HEK293 (cell line): ENCODE measurements around the gene HSCB.

Experiments used
- HOXC10 ChIP-seq: sonication (generic); formaldehyde crosslinking; IDR thresholded peaks from 2 replicates; pipeline ENCODE4 v1.8.1; 2023; ENCODE audit warnings: mild to moderate bottlenecking, missing genetic modification reagents
- REPIN1 ChIP-seq: fragments of 450-650 bp; formaldehyde crosslinking; IDR thresholded peaks from 2 replicates; pipeline ENCODE4 v1.5.1; 2017; ENCODE audit warnings: missing biosample characterization, missing genetic modification characterization, low read depth
- TRIM28 ChIP-seq: IDR thresholded peaks from 2 replicates; pipeline ENCODE4 v1.6.1; 2011; ENCODE audit warnings: low read length, control low read depth, borderline replicate concordance
- ZNF138 ChIP-seq: fragments of 450-650 bp; formaldehyde crosslinking; IDR thresholded peaks from 2 replicates; pipeline ENCODE4 v1.5.1; 2016; ENCODE audit warnings: missing biosample characterization, missing genetic modification characterization, borderline replicate concordance
- ZNF2 ChIP-seq: fragments of 450-650 bp; formaldehyde crosslinking; IDR thresholded peaks from 2 replicates; pipeline ENCODE4 v1.5.1; 2016; ENCODE audit warnings: missing biosample characterization, missing genetic modification characterization
- ZNF239 ChIP-seq: fragments of 450-650 bp; formaldehyde crosslinking; IDR thresholded peaks from 2 replicates; pipeline ENCODE4 v1.5.1; 2016; ENCODE audit warnings: missing biosample characterization, missing genetic modification characterization
- ZNF24 ChIP-seq: fragments of 450-650 bp; formaldehyde crosslinking; IDR thresholded peaks from 2 replicates; pipeline ENCODE4 v1.5.1; 2016; ENCODE audit warnings: missing biosample characterization, missing genetic modification characterization
- ZNF302 ChIP-seq: fragments of 450-650 bp; formaldehyde crosslinking; IDR thresholded peaks from 2 replicates; pipeline ENCODE4 v1.5.1; 2016; ENCODE audit warnings: missing biosample characterization, missing genetic modification characterization, low read depth
- ZNF366 ChIP-seq: fragments of 450-650 bp; formaldehyde crosslinking; conservative IDR thresholded peaks from 2 replicates; pipeline ENCODE4 v1.5.1; 2016; ENCODE audit warnings: missing biosample characterization, missing genetic modification characterization
- ZNF37A ChIP-seq: fragments of 450-650 bp; IDR thresholded peaks from 2 replicates; pipeline ENCODE4 v1.5.1; 2018; ENCODE audit warnings: missing biosample characterization, missing genetic modification characterization
- ZNF48 ChIP-seq: fragments of 450-650 bp; formaldehyde crosslinking; IDR thresholded peaks from 2 replicates; pipeline ENCODE4 v1.5.1; 2016; ENCODE audit warnings: missing biosample characterization, missing genetic modification characterization
- ZNF501 ChIP-seq: fragments of 450-650 bp; formaldehyde crosslinking; IDR thresholded peaks from 2 replicates; pipeline ENCODE4 v1.5.1; 2016; ENCODE audit warnings: missing biosample characterization, missing genetic modification characterization
- ZNF529 ChIP-seq: fragments of 450-650 bp; formaldehyde crosslinking; IDR thresholded peaks from 2 replicates; pipeline ENCODE4 v1.5.1; 2017; ENCODE audit warnings: missing genetic modification characterization, missing biosample characterization; ENCODE audit not compliant: insufficient replicate concordance
- ZNF558 ChIP-seq: fragments of 450-650 bp; formaldehyde crosslinking; IDR thresholded peaks from 2 replicates; pipeline ENCODE4 v1.5.1; 2016; ENCODE audit warnings: missing biosample characterization, missing genetic modification characterization
- ZNF596 ChIP-seq: fragments of 450-650 bp; IDR thresholded peaks from 2 replicates; pipeline ENCODE4 v1.5.0; 2018; ENCODE audit warnings: missing biosample characterization, mild to moderate bottlenecking, missing genetic modification characterization, moderate library complexity
- ZNF654 ChIP-seq: fragments of 450-650 bp; formaldehyde crosslinking; IDR thresholded peaks from 2 replicates; pipeline ENCODE4 v1.5.1; 2016; ENCODE audit warnings: low read depth, missing biosample characterization, missing genetic modification characterization
- ZNF76 ChIP-seq: fragments of 450-650 bp; formaldehyde crosslinking; IDR thresholded peaks from 2 replicates; pipeline ENCODE4; 2016; ENCODE audit warnings: low read depth, missing biosample characterization, missing genetic modification characterization, borderline replicate concordance
- ZNF777 ChIP-seq: fragments of 450-650 bp; formaldehyde crosslinking; IDR thresholded peaks from 2 replicates; pipeline ENCODE4 v1.5.1; 2017; ENCODE audit warnings: missing biosample characterization, missing genetic modification characterization, borderline replicate concordance
- ZXDB ChIP-seq: fragments of 450-650 bp; formaldehyde crosslinking; IDR thresholded peaks from 2 replicates; pipeline ENCODE4 v1.5.1; 2016; ENCODE audit warnings: missing biosample characterization, missing genetic modification characterization
- TF ChIP-seq, protein P1 (sequence below): fragments of 450-650 bp; formaldehyde crosslinking; IDR thresholded peaks from 2 replicates; pipeline ENCODE4 v1.5.1; 2016; ENCODE audit warnings: missing biosample characterization, missing genetic modification characterization
- TF ChIP-seq, protein P2 (sequence below): fragments of 450-650 bp; formaldehyde crosslinking; IDR thresholded peaks from 2 replicates; pipeline ENCODE4 v1.5.0; 2017; ENCODE audit warnings: missing biosample characterization, missing genetic modification characterization, borderline replicate concordance
- TF ChIP-seq, protein P3 (sequence below): fragments of 450-650 bp; formaldehyde crosslinking; IDR thresholded peaks from 2 replicates; pipeline ENCODE4 v1.5.1; 2016; ENCODE audit warnings: missing biosample characterization, missing genetic modification characterization
- TF ChIP-seq, protein P4 (sequence below): fragments of 450-650 bp; formaldehyde crosslinking; IDR thresholded peaks from 2 replicates; pipeline ENCODE4 v1.5.1; 2016; ENCODE audit warnings: missing biosample characterization, missing genetic modification characterization
- TF ChIP-seq, protein P5 (sequence below): fragments of 450-650 bp; formaldehyde crosslinking; IDR thresholded peaks from 2 replicates; pipeline ENCODE4 v1.5.1; 2017; ENCODE audit warnings: missing biosample characterization, missing genetic modification characterization
- TF ChIP-seq, protein P6 (sequence below): fragments of 450-650 bp; formaldehyde crosslinking; IDR thresholded peaks from 2 replicates; pipeline ENCODE4 v1.5.1; 2016; ENCODE audit warnings: missing biosample characterization, missing genetic modification characterization
- TF ChIP-seq, protein P7 (sequence below): fragments of 450-650 bp; formaldehyde crosslinking; IDR thresholded peaks from 2 replicates; pipeline ENCODE4; 2016; ENCODE audit warnings: missing biosample characterization, missing genetic modification characterization

HSCB gene

DNA sequence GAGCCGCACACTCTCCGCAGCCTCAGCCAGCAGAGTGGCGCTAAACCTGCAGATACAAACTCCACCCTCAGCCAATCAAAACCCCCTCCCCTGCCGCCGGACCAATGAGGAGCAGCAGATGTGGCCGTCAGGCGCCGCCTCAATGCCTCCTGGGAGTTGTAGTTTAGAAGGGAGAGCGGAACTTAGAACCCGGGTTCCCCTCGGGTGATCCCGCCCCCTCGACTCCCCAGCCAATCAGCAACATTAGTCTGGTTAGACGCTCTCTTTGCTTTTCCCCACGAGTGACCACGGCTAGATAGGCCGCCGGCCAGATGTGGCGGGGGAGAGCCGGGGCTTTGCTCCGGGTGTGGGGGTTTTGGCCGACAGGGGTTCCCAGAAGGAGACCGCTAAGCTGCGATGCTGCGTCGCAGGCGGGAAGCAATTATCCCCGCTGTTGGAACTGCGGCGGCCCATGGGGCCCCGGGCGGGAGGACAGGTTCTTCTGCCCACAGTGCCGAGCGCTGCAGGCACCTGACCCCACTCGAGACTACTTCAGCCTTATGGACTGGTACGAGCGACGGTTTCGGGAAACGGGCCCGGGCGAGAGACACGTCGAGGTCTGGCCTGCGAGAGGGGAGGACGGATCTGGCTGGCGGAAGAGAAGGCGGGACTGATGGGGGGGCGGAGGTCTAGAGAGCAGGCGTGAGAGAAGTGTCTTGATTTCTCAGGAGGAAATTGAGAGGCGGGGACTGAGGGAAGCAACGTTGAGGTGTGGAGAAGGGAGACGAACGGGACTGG, at the start of gene HSCB, which contains the start of gene CHEK2 (continued):
- TF ChIP-seq ZNF302 (tag by site-specific recombination) (no peak), ZNF501 (tag by site-specific recombination) (0 out of 2 replicates have a peak, but pooled peaks have one; percentile 18), ZNF558 (tag by site-specific recombination) (no peak), TRIM28 (peak; percentile 28; the same call in 1 of the 2 replicates), ZNF2 (tag by site-specific recombination) (peak; percentile 75; the same call in 1 of the 2 replicates), ZXDB (tag by site-specific recombination) (peak; percentile 82), ZNF777 (tag by site-specific recombination) (peak; percentile 99), ZNF37A (tag by site-specific recombination) (no peak), ZNF76 (tag by site-specific recombination) (peak; percentile 95), REPIN1 (0 out of 2 replicates have a peak, but pooled peaks have one; percentile 39), ZNF138 (tag by site-specific recombination) (no peak), ZNF596 (tag by site-specific recombination) (0 out of 2 replicates have a peak, but pooled peaks have one; percentile 15), ZNF366 (tag by site-specific recombination) (peak; percentile 88), ZNF529 (tag by site-specific recombination) (no peak), ZNF24 (tag by site-specific recombination) (no peak), ZNF239 (tag by site-specific recombination) (no peak), HOXC10 (no peak), ZNF48 (tag by site-specific recombination) (no peak), ZNF654 (tag by site-specific recombination) (no peak)
- TF ChIP-seq, protein P1, sequence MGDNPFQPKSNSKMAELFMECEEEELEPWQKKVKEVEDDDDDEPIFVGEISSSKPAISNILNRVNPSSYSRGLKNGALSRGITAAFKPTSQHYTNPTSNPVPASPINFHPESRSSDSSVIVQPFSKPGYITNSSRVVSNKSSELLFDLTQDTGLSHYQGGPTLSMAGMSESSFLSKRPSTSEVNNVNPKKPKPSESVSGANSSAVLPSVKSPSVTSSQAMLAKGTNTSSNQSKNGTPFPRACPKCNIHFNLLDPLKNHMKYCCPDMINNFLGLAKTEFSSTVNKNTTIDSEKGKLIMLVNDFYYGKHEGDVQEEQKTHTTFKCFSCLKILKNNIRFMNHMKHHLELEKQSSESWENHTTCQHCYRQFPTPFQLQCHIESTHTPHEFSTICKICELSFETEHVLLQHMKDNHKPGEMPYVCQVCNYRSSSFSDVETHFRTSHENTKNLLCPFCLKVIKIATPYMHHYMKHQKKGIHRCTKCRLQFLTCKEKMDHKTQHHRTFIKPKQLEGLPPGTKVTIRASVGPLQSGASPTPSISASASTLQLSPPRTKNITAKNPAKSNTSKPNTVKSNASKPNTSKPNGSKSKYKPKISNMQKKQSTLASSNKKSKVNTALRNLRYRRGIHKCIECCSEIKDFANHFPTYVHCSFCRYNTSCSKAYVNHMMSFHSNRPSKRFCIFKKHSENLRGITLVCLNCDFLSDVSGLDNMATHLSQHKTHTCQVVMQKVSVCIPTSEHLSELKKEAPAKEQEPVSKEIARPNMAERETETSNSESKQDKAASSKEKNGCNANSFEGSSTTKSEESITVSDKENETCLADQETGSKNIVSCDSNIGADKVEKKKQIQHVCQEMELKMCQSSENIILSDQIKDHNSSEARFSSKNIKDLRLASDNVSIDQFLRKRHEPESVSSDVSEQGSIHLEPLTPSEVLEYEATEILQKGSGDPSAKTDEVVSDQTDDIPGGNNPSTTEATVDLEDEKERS (tag by site-specific recombination): no peak
- TF ChIP-seq, protein P2, sequence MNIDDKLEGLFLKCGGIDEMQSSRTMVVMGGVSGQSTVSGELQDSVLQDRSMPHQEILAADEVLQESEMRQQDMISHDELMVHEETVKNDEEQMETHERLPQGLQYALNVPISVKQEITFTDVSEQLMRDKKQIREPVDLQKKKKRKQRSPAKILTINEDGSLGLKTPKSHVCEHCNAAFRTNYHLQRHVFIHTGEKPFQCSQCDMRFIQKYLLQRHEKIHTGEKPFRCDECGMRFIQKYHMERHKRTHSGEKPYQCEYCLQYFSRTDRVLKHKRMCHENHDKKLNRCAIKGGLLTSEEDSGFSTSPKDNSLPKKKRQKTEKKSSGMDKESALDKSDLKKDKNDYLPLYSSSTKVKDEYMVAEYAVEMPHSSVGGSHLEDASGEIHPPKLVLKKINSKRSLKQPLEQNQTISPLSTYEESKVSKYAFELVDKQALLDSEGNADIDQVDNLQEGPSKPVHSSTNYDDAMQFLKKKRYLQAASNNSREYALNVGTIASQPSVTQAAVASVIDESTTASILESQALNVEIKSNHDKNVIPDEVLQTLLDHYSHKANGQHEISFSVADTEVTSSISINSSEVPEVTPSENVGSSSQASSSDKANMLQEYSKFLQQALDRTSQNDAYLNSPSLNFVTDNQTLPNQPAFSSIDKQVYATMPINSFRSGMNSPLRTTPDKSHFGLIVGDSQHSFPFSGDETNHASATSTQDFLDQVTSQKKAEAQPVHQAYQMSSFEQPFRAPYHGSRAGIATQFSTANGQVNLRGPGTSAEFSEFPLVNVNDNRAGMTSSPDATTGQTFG (tag by site-specific recombination): no peak
- TF ChIP-seq, protein P3, sequence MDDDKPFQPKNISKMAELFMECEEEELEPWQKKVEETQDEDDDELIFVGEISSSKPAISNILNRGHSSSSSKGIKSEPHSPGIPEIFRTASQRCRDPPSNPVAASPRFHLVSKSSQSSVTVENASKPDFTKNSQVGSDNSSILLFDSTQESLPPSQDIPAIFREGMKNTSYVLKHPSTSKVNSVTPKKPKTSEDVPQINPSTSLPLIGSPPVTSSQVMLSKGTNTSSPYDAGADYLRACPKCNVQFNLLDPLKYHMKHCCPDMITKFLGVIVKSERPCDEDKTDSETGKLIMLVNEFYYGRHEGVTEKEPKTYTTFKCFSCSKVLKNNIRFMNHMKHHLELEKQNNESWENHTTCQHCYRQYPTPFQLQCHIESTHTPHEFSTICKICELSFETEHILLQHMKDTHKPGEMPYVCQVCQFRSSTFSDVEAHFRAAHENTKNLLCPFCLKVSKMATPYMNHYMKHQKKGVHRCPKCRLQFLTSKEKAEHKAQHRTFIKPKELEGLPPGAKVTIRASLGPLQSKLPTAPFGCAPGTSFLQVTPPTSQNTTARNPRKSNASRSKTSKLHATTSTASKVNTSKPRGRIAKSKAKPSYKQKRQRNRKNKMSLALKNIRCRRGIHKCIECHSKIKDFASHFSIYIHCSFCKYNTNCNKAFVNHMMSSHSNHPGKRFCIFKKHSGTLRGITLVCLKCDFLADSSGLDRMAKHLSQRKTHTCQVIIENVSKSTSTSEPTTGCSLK (tag by site-specific recombination): no peak
- TF ChIP-seq, protein P4, sequence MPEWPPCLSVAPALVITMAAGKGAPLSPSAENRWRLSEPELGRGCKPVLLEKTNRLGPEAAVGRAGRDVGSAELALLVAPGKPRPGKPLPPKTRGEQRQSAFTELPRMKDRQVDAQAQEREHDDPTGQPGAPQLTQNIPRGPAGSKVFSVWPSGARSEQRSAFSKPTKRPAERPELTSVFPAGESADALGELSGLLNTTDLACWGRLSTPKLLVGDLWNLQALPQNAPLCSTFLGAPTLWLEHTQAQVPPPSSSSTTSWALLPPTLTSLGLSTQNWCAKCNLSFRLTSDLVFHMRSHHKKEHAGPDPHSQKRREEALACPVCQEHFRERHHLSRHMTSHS (tag by site-specific recombination): 0 out of 2 replicates have a peak, but pooled peaks have one; percentile 17
- TF ChIP-seq, protein P5, sequence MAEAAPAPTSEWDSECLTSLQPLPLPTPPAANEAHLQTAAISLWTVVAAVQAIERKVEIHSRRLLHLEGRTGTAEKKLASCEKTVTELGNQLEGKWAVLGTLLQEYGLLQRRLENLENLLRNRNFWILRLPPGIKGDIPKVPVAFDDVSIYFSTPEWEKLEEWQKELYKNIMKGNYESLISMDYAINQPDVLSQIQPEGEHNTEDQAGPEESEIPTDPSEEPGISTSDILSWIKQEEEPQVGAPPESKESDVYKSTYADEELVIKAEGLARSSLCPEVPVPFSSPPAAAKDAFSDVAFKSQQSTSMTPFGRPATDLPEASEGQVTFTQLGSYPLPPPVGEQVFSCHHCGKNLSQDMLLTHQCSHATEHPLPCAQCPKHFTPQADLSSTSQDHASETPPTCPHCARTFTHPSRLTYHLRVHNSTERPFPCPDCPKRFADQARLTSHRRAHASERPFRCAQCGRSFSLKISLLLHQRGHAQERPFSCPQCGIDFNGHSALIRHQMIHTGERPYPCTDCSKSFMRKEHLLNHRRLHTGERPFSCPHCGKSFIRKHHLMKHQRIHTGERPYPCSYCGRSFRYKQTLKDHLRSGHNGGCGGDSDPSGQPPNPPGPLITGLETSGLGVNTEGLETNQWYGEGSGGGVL (tag by site-specific recombination): peak; percentile 83
- TF ChIP-seq, protein P6, sequence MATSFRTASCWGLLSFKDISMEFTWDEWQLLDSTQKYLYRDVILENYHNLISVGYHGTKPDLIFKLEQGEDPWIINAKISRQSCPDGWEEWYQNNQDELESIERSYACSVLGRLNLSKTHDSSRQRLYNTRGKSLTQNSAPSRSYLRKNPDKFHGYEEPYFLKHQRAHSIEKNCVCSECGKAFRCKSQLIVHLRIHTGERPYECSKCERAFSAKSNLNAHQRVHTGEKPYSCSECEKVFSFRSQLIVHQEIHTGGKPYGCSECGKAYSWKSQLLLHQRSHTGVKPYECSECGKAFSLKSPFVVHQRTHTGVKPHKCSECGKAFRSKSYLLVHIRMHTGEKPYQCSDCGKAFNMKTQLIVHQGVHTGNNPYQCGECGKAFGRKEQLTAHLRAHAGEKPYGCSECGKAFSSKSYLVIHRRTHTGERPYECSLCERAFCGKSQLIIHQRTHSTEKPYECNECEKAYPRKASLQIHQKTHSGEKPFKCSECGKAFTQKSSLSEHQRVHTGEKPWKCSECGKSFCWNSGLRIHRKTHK (tag by site-specific recombination): no peak
- TF ChIP-seq, protein P7, sequence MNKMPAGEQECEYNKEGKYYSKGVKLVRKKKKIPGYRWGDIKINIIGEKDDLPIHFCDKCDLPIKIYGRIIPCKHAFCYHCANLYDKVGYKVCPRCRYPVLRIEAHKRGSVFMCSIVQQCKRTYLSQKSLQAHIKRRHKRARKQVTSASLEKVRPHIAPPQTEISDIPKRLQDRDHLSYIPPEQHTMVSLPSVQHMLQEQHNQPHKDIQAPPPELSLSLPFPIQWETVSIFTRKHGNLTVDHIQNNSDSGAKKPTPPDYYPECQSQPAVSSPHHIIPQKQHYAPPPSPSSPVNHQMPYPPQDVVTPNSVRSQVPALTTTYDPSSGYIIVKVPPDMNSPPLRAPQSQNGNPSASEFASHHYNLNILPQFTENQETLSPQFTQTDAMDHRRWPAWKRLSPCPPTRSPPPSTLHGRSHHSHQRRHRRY (tag by site-specific recombination): peak; percentile 84; the same call in 1 of the 2 replicates
